Ramos (cell line): ENCODE results near the gene SEMA6B.
"Not testable (repeated sequence)": the region's sequence is repeated elsewhere in the genome, so short reads cannot be mapped to it uniquely, and the experiment has no call there.

ENCODE experiments used
- in situ Hi-C: fragments of 300-500 bp; cut with MboI; formaldehyde crosslinking; loops from one replicate; pipeline ENCODE4 v1.14.3; 2022; ENCODE audit warnings: low sequenced_read_pairs; ENCODE audit not compliant: unreplicated experiment

Gene SEMA6B

GRCh38 chr19:4550479-4551050, 8.9 kb downstream of the SEMA6B start:
- in situ Hi-C loops: no loop called here

- in situ Hi-C loops: no loop called here
Measured at GRCh38 chr19:4550018-4550417, 9.5 kb downstream of the SEMA6B start.

- in situ Hi-C loops: no loop called here
Measured at GRCh38 chr19:4548238-4548584, 11.3 kb downstream of the SEMA6B start.

GRCh38 chr19:4547303-4548237, 11.9 kb downstream of the SEMA6B start:
- in situ Hi-C loops: no loop called here

- in situ Hi-C loops: no loop called here
Measured at GRCh38 chr19:4543842-4544647, 15.4 kb downstream of the SEMA6B start.

- in situ Hi-C loops: no loop called here
Measured at GRCh38 chr19:4542896-4543841, 16.3 kb downstream of the SEMA6B start.

GRCh38 chr19:4541806-4542145, 17.7 kb downstream of the SEMA6B start:
- in situ Hi-C loops: not testable (repeated sequence)

GRCh38 chr19:4541114-4541805, 18.2 kb downstream of the SEMA6B start:
- in situ Hi-C loops: no loop called here

GRCh38 chr19:4539693-4540581, 19.5 kb downstream of the SEMA6B start, which contains the start of gene LRG1:
Gene LRG1 (minus strand): TSS chr19:4540036. CDS start chr19:4540013, 23 bp downstream.
- in situ Hi-C loops: no loop called here

- in situ Hi-C loops: no loop called here
Measured at GRCh38 chr19:4539169-4539692, 20.3 kb downstream of the SEMA6B start.

GRCh38 chr19:4538601-4538954, 20.9 kb downstream of the SEMA6B start:
- in situ Hi-C loops: no loop called here

GRCh38 chr19:4537953-4538600, 21.4 kb downstream of the SEMA6B start:
- in situ Hi-C loops: no loop called here

GRCh38 chr19:4536798-4537197, 22.7 kb downstream of the SEMA6B start:
- in situ Hi-C loops: no loop called here

GRCh38 chr19:4534836-4535658, 24.4 kb downstream of the SEMA6B start, which contains the start of gene PLIN5:
Gene PLIN5 (minus strand): TSS chr19:4535224. CDS start chr19:4534074, 1,150 bp downstream.
- in situ Hi-C loops: no loop called here

GRCh38 chr19:4533835-4534424, 25.6 kb downstream of the SEMA6B start:
- in situ Hi-C loops: no loop called here

GRCh38 chr19:4533334-4533733, 26.1 kb downstream of the SEMA6B start:
- in situ Hi-C loops: no loop called here
